GM21717 (cell line): ENCODE data around the gene KDM4B.
A peak's percentile ranks its signal among the peaks of the same experiment; 100 is the strongest.
"Not testable (repeated sequence)": the region's sequence is repeated elsewhere in the genome, so short reads cannot be mapped to it uniquely, and the experiment has no call there.

Experiments
- ATAC-seq: cut with Tn5 transposase; IDR thresholded peaks from one replicate; pipeline ENCODE4 v1.9.1; 2021; ENCODE audit warnings: mild to moderate bottlenecking, moderate library complexity; ENCODE audit not compliant: unreplicated experiment

The KDM4B gene

GRCh38 chr19:4968462-4969291 lies at the start of gene KDM4B:
Gene KDM4B, plus strand, starts transcription at chr19:4969113. Its CDS starts 63,778 bp downstream, at chr19:5032891.
- ATAC-seq, result peak; percentile 85

- no peak for ATAC-seq
These were observed 46.2 kb upstream of the KDM4B start for GRCh38 chr19:4922530-4923275.

DNA sequence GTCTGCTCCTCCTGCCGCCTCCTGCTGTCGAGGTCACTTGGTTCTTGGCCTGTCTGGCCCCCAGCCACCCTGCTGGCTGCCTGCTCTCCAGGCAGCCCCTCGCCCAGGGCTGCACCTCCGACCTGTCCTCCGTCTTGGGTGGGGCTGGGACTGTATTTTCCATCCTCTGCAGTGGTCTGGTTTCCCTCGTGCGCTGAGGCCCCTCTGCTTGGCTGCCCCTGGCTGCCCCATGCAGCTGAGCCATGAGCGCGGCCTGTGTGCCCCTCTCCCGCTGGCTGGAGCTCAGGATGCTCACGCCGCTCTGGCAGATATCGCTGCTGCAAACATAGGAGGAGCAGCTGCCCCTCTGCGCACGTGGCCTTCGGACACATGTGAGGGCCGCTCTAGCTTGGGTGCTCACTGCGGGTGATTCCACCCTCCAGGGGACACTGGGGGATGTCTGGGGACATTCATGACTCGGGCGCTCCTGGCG lies 45.6 kb upstream of the KDM4B start:
- ATAC-seq, result no peak

GRCh38 chr19:4929186-4929585 lies 39.7 kb upstream of the KDM4B start:
- ATAC-seq, result no peak

DNA sequence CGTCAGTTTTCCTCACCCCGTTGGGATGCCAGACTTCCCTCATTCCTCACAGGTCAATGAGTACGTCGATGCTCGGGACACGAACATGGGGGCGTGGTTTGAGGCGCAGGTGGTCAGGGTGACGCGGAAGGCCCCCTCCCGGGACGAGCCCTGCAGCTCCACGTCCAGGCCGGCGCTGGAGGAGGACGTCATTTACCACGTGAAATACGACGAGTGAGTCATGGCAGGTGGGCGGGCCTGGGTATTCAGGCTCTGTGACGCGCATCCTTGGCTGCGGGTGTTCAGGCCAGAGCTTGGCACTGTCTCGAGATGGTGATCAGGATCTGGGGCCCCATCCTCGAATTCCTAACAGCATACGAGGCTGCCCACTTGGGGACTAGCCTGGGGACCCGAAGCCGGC lies 38.2 kb upstream of the KDM4B start:
- ATAC-seq, result no peak

DNA sequence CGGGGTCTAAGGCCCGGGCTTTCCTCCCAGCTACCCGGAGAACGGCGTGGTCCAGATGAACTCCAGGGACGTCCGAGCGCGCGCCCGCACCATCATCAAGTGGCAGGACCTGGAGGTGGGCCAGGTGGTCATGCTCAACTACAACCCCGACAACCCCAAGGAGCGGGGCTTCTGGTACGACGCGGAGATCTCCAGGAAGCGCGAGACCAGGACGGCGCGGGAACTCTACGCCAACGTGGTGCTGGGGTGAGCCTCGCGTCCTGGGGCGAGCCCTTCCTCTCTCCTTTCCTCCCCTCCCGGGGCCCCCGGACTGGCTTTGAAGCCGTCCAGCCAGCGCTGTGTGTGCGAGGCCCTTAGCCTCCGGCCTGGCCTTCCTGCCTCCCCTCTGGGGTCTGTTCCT lies 36.2 kb upstream of the KDM4B start:
- ATAC-seq, result no peak

DNA sequence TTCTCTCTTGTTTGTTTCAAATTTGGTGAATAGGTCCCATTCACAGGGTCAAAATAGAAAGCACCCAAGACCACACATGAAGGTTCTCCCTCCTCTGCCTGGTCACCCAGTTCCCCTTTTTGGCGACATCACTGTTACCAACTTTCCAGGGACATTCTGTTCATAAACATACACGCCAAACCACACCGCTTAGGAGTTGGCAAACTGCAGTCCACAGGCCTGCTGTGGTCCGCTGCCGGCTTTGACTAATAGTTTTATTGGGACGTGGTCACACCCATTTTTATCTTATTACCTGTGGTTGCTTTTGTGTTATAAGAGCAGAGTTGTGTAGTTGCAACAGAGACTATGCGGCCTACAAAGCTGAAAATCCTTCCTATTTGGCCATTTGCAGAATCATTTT lies 35.4 kb upstream of the KDM4B start:
- ATAC-seq, result no peak

- ATAC-seq, result no peak
These were observed 33.5 kb upstream of the KDM4B start for GRCh38 chr19:4935444-4935843.

GRCh38 chr19:4937060-4937459 lies 31.9 kb upstream of the KDM4B start:
- no peak for ATAC-seq

GRCh38 chr19:4938461-4938860 lies 30.5 kb upstream of the KDM4B start:
- not testable (repeated sequence) for ATAC-seq

GRCh38 chr19:4939466-4939865 lies 29.4 kb upstream of the KDM4B start:
- no peak for ATAC-seq

GRCh38 chr19:4941638-4942169 lies 27.2 kb upstream of the KDM4B start:
- ATAC-seq, result not testable (repeated sequence)

DNA sequence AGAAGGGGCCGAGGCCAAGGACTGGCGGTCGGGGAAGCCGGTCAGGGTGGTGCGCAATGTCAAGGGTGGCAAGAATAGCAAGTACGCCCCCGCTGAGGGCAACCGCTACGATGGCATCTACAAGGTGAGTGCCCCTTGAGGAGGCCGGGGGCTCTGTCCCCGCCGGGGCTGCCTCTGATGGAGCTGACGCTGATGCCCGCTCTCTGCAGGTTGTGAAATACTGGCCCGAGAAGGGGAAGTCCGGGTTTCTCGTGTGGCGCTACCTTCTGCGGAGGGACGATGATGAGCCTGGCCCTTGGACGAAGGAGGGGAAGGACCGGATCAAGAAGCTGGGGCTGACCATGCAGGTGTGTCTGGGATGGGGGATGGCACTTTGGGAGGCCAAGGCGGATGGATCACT lies 18.3 kb upstream of the KDM4B start:
- ATAC-seq, result not testable (repeated sequence)

- ATAC-seq, result no peak
These were observed 17.3 kb upstream of the KDM4B start for GRCh38 chr19:4951656-4952055.

- no peak for ATAC-seq
These were observed 16.0 kb upstream of the KDM4B start for GRCh38 chr19:4952945-4953344.

DNA sequence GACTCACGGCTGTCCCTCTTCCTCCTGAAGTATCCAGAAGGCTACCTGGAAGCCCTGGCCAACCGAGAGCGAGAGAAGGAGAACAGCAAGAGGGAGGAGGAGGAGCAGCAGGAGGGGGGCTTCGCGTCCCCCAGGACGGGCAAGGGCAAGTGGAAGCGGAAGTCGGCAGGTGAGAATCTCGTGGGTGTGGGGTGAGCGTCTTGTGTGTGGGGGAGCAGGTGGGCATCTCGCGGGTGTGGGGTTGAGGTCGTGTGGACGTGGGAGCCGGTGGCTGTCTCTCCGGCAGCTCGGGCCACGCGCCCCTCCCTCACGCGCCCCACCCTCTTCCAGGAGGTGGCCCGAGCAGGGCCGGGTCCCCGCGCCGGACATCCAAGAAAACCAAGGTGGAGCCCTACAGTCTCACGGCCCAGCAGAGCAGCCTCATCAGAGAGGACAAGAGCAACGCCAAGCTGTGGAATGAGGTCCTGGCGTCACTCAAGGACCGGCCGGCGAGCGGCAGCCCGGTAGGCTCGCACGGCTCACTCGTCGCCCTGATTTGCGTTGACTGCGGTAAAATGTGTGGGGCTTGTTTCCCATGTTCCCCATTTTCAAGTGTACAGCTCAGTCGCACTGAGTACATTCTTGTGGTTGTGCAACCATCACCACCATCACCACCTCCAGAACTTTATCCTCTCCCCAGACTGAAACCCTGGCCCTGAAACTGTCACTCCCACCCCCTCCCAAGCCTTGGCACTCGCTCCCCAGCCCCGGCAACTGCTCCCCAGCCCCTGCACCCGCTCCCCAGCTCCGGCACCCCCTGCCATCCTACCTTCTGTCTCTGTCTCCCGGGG lies 14.4 kb upstream of the KDM4B start:
- not testable (repeated sequence) for ATAC-seq

- ATAC-seq, result no peak
These were observed 13.6 kb upstream of the KDM4B start for GRCh38 chr19:4955274-4955673.

- ATAC-seq, result no peak
These were observed 10.9 kb upstream of the KDM4B start for GRCh38 chr19:4957981-4958380.

DNA sequence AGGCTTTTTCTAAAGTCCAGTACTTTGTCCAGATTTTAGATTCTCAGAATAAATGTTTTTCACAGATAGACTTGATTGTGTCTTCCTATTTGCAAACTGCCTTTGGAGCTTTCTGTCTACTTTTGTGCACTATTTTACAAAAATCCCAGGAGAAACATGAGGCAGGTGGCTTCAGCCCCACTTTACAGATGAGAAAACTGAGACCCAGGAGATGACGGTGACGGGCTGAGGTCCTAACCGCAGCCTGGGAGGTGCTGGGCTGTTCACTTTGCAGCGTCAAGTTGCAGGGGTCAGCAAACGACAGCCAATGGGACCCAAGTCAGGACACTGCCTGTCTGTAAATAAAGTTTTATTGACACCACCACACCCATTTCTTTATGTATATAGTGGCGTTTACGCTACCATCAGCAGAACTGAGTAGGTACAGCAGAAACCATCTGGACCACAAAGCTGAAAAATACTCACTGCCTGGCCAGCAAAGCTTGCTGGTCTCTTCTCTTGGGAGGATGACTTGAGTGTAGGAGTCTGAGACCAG lies 6.8 kb upstream of the KDM4B start:
- ATAC-seq, result no peak

- ATAC-seq, result no peak
These were observed 3.9 kb upstream of the KDM4B start for GRCh38 chr19:4965061-4965460.

GRCh38 chr19:4966591-4966990 lies 2.3 kb upstream of the KDM4B start:
- ATAC-seq, result no peak
